Cardiac fibroblast (primary cell): ENCODE measurements around the gene ACBD6.
A peak's percentile ranks its signal among the peaks of the same experiment; 100 is the strongest.

Source experiments
- DNase-seq, 2 donors: peaks; one replicate each; pipeline versions ENCODE4 v3.0.0 to v3.0.0-alpha.2; 2010; ENCODE audit warnings: low read depth in 2 of 2
- H3K4me3 ChIP-seq, 2 donors: replicated peaks in 1 of 2; 1 replicate in 1 of 2; 2 replicates in 1 of 2; pipeline ENCODE4 v1.5.1; 2011; ENCODE audit warnings: low read depth in 2 of 2, low read length in 2 of 2, mild to moderate bottlenecking in 2 of 2, moderate library complexity in 1 of 2
- TF ChIP-seq, protein P1 (sequence below): IDR thresholded peaks from one replicate; pipeline ENCODE4 v1.5.1; 2011; ENCODE audit warnings: low read depth, mild to moderate bottlenecking, low read length, inconsistent platforms

Gene ACBD6

DNA sequence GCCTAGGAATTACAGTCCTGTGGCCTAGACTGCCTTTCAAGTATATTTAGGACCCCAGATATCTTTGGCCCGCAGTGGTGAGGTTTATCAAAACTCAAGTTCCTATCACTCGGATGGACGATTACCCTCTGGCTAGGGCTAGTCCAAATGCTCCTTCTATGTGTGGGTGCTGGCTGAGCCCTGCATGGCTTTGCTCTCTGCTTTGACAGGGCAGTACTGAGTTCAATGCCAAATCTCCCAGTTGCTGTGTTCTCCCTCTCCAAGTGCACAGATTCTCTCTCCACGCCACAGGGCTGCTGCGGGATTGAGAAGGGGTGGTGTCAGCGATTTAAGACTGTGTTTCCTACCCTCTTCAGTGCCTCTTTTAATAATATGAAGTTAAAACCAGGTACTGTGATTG lies 175.3 kb downstream of the ACBD6 start:
- DNase-seq: no peak
- TF ChIP-seq, protein P1, sequence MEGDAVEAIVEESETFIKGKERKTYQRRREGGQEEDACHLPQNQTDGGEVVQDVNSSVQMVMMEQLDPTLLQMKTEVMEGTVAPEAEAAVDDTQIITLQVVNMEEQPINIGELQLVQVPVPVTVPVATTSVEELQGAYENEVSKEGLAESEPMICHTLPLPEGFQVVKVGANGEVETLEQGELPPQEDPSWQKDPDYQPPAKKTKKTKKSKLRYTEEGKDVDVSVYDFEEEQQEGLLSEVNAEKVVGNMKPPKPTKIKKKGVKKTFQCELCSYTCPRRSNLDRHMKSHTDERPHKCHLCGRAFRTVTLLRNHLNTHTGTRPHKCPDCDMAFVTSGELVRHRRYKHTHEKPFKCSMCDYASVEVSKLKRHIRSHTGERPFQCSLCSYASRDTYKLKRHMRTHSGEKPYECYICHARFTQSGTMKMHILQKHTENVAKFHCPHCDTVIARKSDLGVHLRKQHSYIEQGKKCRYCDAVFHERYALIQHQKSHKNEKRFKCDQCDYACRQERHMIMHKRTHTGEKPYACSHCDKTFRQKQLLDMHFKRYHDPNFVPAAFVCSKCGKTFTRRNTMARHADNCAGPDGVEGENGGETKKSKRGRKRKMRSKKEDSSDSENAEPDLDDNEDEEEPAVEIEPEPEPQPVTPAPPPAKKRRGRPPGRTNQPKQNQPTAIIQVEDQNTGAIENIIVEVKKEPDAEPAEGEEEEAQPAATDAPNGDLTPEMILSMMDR: no peak
- H3K4me3 ChIP-seq: no peak overlapping the region

DNA sequence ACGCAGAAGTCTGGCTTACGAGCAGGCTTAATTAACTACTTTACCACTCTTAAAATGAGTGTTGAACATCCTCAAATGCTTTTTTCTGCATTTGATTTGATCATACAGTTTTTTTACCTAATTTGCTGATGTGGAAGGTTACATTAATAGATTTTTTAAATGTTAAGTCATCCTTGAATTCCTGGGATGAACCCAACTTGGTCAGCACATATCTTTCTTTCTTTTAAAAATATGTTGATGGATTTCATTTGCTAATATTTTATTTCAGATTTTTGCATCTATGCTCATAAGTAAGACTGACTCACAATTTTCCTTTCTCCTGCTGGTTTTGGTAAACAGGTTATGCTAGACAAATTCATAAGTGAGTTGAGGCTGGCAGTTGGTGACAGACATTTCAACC lies 189.5 kb downstream of the ACBD6 start:
- peak in 1 of 2 donors; percentile 9 for DNase-seq
- TF ChIP-seq, protein P1: no peak

DNA sequence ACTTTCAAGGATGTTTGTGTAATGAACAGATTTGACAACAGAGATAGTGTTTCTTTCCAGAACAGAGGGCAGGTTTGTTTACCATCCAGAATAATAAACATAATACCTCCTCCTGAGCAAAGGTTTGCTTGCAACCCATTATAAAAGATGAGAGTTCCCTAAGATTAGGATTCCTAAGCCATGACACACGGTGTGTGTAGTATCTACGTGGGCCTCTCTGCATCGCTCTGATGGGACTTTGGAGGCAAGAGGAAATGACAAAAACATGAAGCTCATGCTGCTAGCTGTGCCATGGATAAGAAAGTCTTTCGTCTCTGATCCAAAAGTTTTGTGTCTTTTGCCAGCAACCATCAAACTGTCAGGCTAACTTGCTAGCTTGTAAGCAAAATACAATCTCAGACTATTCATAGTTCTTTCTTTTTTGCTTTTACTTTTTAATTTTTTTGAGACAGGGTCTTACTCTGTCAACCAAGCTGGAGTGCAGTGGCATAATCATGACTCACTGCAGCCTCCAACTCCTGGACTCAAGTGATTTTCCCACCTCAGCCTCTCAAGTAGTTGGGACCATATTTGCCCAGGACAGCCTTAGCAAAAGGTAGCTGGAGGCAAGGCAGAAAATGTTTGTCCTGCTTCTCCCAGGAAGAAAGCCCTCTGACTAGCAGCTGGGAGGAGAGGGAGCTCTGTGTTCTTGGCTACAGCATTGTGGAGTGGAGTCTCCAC lies 191.2 kb downstream of the ACBD6 start:
- TF ChIP-seq, protein P1: no peak

More for the DNA sequence above, 189.5 kb downstream of the ACBD6 start:
- H3K4me3 ChIP-seq: no peak overlapping the region

DNA sequence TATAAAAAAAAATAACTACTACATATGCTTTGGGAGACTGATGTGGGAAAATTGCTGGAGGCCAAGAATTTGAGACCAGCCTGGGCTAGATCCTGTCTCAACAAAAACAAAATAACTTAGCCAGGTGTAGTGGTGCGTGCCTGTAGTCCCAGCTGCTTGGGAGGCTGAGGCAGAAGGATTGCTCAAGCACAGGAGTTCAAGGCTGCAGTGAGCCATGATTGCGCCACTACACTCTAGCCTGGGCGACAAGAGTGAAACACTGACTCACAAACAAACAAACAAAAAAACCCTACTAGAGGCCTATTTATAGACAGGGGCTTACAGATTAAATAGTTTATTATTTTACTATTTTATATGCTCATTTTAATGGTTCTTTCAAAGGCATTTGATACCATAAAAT lies 192.3 kb downstream of the ACBD6 start:
- peak; percentile 31 to 81 for DNase-seq
- H3K4me3 ChIP-seq: no peak overlapping the region
- TF ChIP-seq, protein P1: no peak

More for the DNA sequence above, 191.2 kb downstream of the ACBD6 start:
- no peak overlapping the region for H3K4me3 ChIP-seq
- peak; percentile 17 to 70 for DNase-seq

DNA sequence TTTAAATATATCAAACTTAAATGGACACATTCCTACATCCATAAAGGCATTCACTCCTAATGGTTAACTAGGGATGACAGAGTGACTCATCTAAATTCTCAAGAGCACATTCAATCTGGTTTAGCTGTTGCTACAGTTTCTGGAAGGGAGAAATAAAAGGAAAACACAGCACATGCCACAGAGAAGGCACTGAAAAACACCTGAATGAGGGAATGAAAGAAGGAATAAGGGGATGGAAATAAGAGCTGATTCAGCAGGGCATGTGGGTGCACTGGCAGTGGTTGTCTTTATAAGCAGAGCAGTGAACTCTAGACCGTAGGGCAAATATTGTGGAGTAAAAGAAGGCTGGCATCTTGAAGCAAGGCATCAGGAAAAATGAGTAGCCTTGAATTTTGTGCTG lies 193.0 kb downstream of the ACBD6 start:
- TF ChIP-seq, protein P1: no peak
- peak; percentile 44 to 69 for DNase-seq
- H3K4me3 ChIP-seq: no peak overlapping the region

DNA sequence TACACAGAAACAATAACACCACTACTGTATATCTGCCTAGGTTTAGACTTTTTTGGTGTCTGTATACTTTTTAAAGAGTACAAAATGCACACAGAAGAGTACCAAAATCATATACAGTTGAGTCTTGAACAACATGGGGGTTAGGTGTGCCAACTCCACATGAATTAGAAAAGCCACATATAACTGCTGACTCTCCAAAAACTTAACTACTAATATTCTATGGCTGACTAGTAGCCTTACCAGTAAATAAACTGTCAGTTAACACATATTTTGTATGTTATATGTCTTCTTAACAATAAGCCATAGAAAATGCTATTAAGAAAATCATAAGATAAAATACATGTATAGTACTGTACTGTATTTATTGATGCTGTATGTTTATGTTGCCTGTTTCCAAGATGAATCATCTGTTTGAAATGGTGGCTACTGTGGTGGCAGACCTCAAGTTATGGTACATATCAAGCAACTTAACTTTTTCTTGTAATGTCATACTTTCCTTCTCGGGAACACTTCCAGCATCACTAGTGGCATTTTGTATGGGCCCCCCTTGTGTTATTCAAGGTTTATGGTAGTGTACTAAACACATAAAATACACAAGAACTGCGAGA lies 201.1 kb downstream of the ACBD6 start:
- TF ChIP-seq, protein P1: no peak
- DNase-seq: peak; percentile 13 to 45
- no peak overlapping the region for H3K4me3 ChIP-seq
